Testis (tissue), 3 donors: ENCODE measurements around the gene NHSL2. TPM values are rescaled to one million over a fixed set of nuclear protein-coding genes. Genes with fewer than 3 reads are reported as not detected.

ENCODE experiments used
- DNase-seq: peaks from one replicate; pipeline ENCODE4 v3.0.0-alpha.2; 2019
- H3K27ac ChIP-seq, 2 donors: fragments of 200-600 bp; sonication (generic); one replicate each; pipeline ENCODE4 v1.5.1; 2019
- H3K27me3 ChIP-seq: fragments of 200-600 bp; sonication (generic); one replicate; pipeline ENCODE4 v1.5.1; 2019
- H3K36me3 ChIP-seq: fragments of 200-600 bp; sonication (generic); one replicate; pipeline ENCODE4 v1.5.1; 2017; ENCODE audit warnings: low read depth; ENCODE audit errors: missing control alignments
- H3K4me1 ChIP-seq: fragments of 200-600 bp; sonication (generic); one replicate; pipeline ENCODE4 v1.5.1; 2019
- H3K4me3 ChIP-seq, 2 donors: fragments of 200-600 bp; sonication (generic); one replicate each; pipeline ENCODE4 v1.5.1; 2017 to 2019
- H3K9me3 ChIP-seq: fragments of 200-600 bp; sonication (generic); one replicate; pipeline ENCODE4 v1.5.1; 2017
- CTCF ChIP-seq, 3 experiments: fragments of 450-650 bp in 2 of 3; fragments of 200-600 bp in 1 of 3; sonication (generic) in 1 of 3; IDR thresholded peaks; one replicate each; pipeline ENCODE4 v1.5.1; 2016 to 2019; ENCODE audit warnings: antibody characterized with exemption in 3 of 3, mild to moderate bottlenecking in 2 of 3, moderate library complexity in 1 of 3
- POLR2A ChIP-seq: fragments of 450-650 bp; IDR thresholded peaks from one replicate; pipeline ENCODE4 v1.6.1; 2017; ENCODE audit warnings: antibody characterized with exemption, mild to moderate bottlenecking, moderate library complexity
- WGBS, 2 donors: methylation state at CpG; one replicate each; pipeline ENCODE4 v1.1.5; 2018; 5-methylcytosine and 5-hydroxymethylcytosine counted together
- intact Hi-C: fragments of 100-400 bp; cut with DNase I; formaldehyde crosslinking; loops from one replicate; pipeline ENCODE4 v1.15.1; 2023; ENCODE audit warnings: low total_unique reads
- polyA plus RNA-seq: library from polyadenylated mRNA; stranded (reverse); fragments of 350-450 nt; fragmentation: Illumina TruSeq; extraction: RNeasy Lipid Tissue Mini Kit (QIAGEN cat#74804); gene quantifications from one replicate; pipeline ENCODE4 v1.2.3, GENCODE V29; 2014; ENCODE audit warnings: low read depth, low replicate concordance; ENCODE audit not compliant: insufficient read depth
- total RNA-seq, 2 donors: library from RNA; depleted of rRNA; stranded (reverse); fragments of >200 nt; gene quantifications; one replicate each; pipeline ENCODE4 v1.2.3, GENCODE V29; 2016

The NHSL2 gene
- total and polyA plus RNA-seq, 3 donors from 2014 or later: 9.5 to 33.1 (median 32.5) TPM

- no peak overlapping the region for H3K4me3 ChIP-seq
- no peaks in the 10 kb centered on the region for H3K9me3 ChIP-seq
- no peaks in the 10 kb centered on the region for H3K27me3 ChIP-seq
- peak overlapping the region in 1 of 2 donors; percentile 56 for H3K27ac ChIP-seq
- no peak for DNase-seq
- no peaks in the 10 kb centered on the region for H3K4me1 ChIP-seq
- 59 to 75% methylated on average over 6 to 12 of the region's 12 CpGs for WGBS, 2 donors
- H3K36me3 ChIP-seq: no peaks in the 10 kb centered on the region
- intact Hi-C loops: no loop called here
- TF ChIP-seq POLR2A: no peak
- no peak for TF ChIP-seq CTCF (IDR thresholded peaks at IDR 0.05)
Measured at GRCh38 chrX:72079607-72080006, 169.0 kb downstream of the NHSL2 start.

- H3K27ac ChIP-seq: peak overlapping the region in 1 of 2 donors; percentile 56
- no peak for TF ChIP-seq CTCF (IDR thresholded peaks at IDR 0.05)
- no peak for TF ChIP-seq POLR2A
- no peak for DNase-seq
- no peaks in the 10 kb centered on the region for H3K4me1 ChIP-seq
- H3K27me3 ChIP-seq: no peaks in the 10 kb centered on the region
- H3K9me3 ChIP-seq: no peaks in the 10 kb centered on the region
- WGBS, 2 donors: 66% methylated on average over 7 of the region's 7 CpGs; no CpG with 5 or more reads in 1 of the 2 donors
- no peak overlapping the region for H3K4me3 ChIP-seq
- no peaks in the 10 kb centered on the region for H3K36me3 ChIP-seq
- intact Hi-C loops: no loop called here
Measured at GRCh38 chrX:72080150-72080549, 169.5 kb downstream of the NHSL2 start.

GRCh38 chrX:72080800-72081199 lies 170.2 kb downstream of the NHSL2 start:
- no peaks in the 10 kb centered on the region for H3K4me1 ChIP-seq
- WGBS, 2 donors: 72 to 73% methylated on average over 4 to 7 of the region's 7 CpGs

GRCh38 chrX:72081605-72082320 lies 171.1 kb downstream of the NHSL2 start:
- intact Hi-C loops: no loop called here
- DNase-seq: no peak

More at GRCh38 chrX:72080800-72081199, 170.2 kb downstream of the NHSL2 start:
- Histone ChIP-seq H3K27me3 (no peaks in the 10 kb centered on the region), H3K27ac (no peak overlapping the region), H3K9me3 (no peaks in the 10 kb centered on the region), H3K36me3 (no peaks in the 10 kb centered on the region), H3K4me3 (no peak overlapping the region)
- TF ChIP-seq CTCF (IDR thresholded peaks at IDR 0.05): no peak
- TF ChIP-seq POLR2A: no peak
- intact Hi-C loops: no loop called here
- no peak for DNase-seq

More at GRCh38 chrX:72081605-72082320, 171.1 kb downstream of the NHSL2 start:
- WGBS, 2 donors: 48 to 69% methylated on average over 7 to 12 of the region's 12 CpGs
- H3K4me3 ChIP-seq: no peak overlapping the region
- H3K27me3 ChIP-seq: no peaks in the 10 kb centered on the region
- H3K4me1 ChIP-seq: no peaks in the 10 kb centered on the region
- H3K9me3 ChIP-seq: no peaks in the 10 kb centered on the region
- peak overlapping the region in 1 of 2 donors; percentile 36 for H3K27ac ChIP-seq
- no peaks in the 10 kb centered on the region for H3K36me3 ChIP-seq
- TF ChIP-seq CTCF (IDR thresholded peaks at IDR 0.05) (no peak), POLR2A (no peak)
